GM18867 (cell line): ENCODE results near the gene MDM4.

ENCODE experiments used
- ATAC-seq: cut with Tn5 transposase; IDR thresholded peaks from one replicate; pipeline ENCODE4 v1.9.1; 2021; ENCODE audit warnings: mild to moderate bottlenecking, moderate library complexity; ENCODE audit not compliant: unreplicated experiment

Gene MDM4

DNA sequence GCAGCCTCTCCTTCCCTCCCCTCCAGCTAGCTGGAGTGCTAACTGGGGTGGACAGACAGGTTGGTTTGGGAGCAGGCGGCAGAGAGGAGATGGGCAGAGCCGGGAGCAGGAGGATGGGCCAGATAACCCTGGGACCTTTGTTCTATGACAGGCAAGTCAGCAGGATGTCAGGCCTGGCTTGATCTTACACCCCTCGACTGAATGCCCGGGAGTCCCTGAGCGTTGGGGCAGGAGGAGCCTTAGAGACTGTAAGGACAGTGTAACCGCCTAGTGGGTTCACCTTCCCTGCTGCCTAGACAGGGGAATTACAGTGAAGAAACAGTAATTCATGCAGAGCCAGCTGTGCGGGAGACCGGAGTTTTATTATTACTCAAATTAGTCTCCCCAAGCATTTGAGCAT lies 60.2 kb downstream of the MDM4 start:
- ATAC-seq: no peak

DNA sequence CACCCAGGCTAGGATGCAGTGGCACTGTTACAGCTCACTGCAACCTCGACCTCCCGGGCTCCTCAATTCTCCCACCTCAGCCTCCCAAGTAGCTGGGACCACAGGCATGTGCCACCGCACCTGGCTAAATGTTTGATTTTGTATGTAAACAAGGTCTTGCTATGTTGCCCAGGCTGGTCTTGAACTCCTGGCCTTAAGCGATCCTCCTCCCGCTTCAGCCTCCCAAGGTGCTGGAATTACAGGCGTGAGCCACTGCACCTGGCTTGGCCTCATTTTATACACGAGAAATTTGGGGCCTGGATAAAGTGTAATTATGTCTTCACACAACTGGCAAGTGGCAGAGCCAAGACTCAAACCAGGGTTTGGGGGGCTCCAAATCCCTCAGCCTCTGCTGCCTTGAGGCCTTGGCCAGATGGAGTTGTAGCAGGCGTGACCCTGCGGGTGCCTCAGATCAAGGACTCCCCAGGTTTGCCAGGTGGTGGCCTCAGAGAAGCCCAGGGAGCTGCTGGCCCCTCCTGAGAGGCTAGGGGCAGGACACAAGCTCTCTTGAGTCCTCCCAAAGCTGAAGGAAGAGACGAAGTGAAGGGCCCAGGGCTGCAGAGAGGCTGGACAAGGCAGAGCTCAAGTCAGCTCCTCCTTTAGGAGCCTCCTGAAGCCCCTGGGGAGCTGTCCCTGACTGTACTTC lies 61.7 kb downstream of the MDM4 start:
- ATAC-seq: no peak

DNA sequence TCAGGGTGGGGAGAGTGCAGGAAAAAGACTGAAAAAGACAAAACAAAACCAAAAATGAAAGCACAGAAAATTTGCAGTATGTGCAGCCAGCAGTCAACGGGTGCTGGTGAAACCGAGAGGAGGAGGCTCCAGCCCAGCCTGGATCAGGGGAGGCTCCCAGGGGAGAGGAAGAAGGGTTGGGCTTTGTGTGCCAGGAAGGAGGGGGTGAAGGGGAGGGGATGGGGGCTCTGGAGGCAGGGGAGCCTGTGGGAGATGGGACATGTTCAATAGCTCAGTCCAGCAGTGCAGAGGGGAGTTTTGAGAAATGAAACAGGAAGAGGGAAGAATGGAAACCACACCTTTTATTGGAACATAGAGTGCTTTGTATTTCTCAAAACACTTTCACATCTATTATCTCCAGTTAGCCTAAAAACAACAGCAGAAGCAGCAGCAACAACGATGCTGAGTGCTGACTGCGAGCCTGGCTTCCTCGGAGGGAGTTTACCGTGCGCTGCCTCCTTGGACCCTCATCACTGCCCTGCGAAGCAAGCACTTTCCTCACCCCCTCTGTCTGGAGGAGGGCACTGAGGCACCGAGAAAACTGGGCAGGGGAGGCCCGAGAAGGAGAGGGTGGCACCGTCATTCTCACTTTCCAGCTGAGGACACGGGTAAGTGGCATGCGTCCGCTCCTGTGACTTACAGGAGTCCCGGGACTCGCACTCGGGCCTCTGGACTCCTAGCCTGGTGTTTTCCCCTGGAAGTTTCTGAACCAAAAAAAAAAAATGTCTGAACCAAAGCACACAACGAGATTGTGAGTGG lies 62.9 kb downstream of the MDM4 start:
- ATAC-seq: peak; percentile 83

- no peak for ATAC-seq
Measured at GRCh38 chr1:204579681-204580080, 63.5 kb downstream of the MDM4 start.

GRCh38 chr1:204580862-204581261 lies 64.7 kb downstream of the MDM4 start:
- ATAC-seq: no peak

DNA sequence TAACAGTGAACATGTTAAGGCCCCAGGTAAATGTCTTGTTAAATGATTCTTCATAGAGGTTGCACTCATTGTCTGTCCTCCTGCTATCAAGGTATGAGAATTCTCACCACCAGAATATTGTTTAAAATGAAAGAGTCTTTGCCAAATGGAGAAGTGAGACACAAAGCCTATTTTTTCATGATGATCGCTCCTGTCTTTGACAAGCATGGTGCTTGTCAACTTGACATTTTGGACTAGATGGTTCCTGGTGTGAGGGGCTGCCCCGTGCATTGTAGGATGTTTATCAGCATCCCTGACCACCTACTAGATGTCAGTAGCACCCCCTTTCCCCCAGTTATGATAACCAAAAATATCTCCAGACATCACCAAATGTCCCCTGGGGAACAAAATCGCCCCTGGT lies 65.6 kb downstream of the MDM4 start:
- ATAC-seq: no peak

GRCh38 chr1:204583909-204584632 lies 67.9 kb downstream of the MDM4 start:
- no peak for ATAC-seq

DNA sequence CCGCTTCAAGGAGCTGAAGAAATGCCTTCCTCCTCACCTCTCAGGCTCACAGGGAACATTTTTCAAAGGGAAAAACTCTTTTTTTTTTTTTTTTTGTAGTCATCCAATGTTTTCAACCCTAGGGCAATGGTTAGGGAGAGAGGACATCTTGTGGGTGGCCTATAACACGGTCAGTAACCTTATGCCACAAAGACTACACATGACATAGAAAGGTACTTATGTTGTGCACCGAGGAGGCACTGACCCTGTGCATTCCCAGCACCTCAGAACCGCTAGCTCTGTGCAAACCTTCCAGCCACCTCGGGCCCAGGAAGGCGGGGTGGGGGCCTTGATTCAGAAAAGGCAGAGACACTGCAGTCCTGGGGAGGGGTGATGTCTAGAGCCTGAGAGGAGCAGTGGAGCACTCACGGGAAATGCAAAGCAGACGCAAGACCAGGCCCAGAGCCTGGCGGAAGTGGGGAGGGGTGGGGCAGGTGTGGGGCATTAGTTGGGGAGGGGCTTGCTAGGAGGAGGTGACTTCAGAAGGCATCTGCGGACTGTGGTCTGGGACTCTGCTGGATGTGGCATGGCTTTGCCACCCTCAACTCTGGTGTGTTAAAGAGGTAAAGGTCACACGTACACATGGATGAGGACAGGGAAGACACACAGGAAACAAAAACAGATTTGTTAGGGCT lies 68.6 kb downstream of the MDM4 start:
- ATAC-seq: no peak

DNA sequence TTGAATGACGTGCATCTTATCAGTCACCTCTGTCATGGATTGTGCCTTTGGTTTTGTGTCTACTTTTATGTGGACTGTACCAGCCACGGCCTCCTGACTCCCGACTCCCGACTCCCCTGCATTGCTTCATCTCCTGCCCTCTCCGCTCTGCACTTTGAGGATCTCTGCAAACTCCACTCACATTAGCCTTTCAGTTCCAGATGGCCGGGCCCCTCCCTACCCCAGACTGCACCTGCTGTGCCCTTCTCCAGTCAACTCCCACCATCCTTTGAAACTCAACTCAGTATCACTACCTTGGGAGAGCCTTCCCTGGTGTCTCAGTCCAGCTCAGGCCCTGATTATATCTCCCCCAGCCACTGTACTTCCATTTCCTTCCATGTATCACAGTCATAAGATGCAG lies 71.4 kb downstream of the MDM4 start:
- ATAC-seq: no peak

- ATAC-seq: no peak
Measured at GRCh38 chr1:204588826-204589225, 72.6 kb downstream of the MDM4 start.

DNA sequence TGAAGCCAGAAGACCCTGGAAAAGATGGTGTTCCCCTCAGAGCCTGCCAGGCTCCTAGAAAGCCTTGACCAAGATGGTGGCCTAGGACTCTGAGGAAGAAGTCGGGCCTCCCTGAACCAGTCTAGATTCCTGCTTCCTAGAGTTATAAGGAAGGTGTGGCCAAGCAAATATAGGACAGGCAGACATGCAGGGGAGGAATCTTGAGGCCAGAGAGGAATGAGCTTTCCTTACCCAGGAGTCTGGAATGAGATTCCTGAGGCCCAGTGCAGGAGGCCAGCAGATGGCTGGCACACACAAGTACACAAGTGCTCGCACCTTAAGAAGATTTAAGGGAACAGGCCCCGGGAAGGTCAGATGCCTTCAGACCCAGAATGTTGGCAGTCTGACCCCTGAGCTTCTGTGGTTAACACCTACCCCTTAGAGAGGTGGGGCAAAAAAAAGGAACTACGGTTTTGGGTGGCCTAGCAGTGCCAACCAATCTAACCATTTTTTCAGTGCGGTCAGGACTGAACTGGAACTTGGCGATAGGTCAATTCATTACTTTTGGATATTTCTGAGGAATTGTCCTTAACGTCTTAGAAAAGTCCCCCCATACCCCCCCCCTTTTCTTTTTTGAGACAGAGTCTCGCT lies 73.3 kb downstream of the MDM4 start:
- no peak for ATAC-seq

DNA sequence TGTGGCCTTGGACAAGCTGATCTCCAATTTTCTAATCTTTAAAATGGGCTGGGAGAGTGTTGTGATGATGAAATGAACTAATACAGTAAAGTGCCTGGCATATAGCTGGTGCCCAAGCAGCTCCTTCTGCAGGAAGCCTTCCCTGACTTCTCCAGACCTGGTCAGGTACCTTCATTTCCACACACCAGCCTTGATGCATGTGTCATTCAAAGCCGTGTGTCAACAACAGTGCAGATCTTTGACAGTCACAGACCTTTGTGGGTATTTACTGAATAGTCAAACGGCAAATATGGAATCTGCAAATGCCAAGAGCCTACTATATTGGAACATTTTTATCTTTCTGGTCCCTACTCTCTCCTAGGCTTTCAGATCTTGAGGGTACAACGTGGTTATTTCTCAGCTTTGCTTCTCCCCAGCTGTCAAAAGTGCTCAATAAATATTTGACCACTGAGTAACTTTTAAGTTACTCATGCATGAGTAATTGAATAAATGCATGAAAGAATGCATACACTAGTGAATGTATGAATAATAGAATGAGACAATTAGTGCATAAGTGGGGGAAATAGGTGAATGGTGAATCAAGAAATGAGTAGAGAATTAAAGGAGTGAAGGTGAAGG lies 75.4 kb downstream of the MDM4 start:
- no peak for ATAC-seq

- no peak for ATAC-seq
Measured at GRCh38 chr1:204592246-204592948, 76.2 kb downstream of the MDM4 start.

- ATAC-seq: no peak
Measured at GRCh38 chr1:204598319-204598969, 82.2 kb downstream of the MDM4 start.

- ATAC-seq: no peak
Measured at GRCh38 chr1:204599098-204599497, 82.9 kb downstream of the MDM4 start.

DNA sequence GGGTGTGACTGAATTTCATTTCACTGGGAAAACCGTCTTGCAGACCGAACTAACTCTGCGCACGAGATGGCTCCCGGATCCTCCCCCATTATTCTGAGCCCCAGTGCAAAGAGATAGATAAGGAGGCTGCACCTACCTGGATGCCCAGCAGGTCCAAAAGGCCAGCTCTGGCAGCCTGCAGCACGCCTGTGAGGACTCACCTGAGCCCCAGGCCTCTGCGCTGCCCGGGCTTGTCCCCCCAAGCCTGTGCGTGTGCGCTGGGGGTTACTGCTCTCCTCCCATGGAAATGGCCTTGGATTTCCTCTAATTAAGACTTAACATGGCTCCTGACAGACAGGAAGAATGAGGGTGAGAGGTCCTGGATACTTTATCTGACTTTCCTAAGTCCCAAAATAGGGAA lies 83.4 kb downstream of the MDM4 start:
- no peak for ATAC-seq

DNA sequence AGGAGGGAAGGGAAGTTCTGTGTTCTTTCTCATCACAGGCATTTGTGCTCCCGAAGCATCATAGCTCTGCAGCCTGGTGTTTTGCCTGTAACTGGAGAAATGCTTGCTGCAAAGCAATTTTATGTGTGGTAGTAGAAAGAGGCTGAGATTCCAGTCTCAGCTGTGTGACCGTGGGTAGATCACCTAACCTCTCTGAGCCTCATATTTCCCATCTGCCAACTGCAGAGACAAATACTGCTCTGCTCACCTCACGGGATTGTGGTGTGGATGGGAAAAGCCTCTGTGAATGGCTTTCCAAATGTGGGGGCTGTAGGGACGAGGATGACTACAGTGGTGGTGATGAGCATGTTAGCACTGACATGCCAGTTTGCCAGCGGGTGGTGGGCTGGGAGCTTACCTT lies 84.0 kb downstream of the MDM4 start:
- ATAC-seq: no peak

DNA sequence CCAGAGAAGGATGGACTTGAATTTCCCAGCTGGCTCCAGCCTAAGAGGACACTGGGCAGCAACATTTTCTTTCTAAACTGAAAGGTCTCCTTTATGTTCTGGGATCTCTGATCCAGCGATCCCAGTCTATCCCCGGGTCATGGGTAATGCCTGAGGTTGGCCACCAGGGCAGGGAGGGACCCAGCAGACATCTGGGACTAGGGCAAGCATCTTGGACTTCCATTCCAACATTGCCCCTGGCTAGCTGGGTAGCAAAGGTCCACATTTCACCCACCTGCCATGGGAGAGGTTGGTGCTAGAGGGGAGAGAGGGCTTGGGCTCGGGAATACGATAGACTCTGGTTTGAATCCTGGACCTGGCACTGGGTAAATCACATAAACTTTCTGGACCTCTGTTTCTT lies 84.8 kb downstream of the MDM4 start:
- no peak for ATAC-seq

DNA sequence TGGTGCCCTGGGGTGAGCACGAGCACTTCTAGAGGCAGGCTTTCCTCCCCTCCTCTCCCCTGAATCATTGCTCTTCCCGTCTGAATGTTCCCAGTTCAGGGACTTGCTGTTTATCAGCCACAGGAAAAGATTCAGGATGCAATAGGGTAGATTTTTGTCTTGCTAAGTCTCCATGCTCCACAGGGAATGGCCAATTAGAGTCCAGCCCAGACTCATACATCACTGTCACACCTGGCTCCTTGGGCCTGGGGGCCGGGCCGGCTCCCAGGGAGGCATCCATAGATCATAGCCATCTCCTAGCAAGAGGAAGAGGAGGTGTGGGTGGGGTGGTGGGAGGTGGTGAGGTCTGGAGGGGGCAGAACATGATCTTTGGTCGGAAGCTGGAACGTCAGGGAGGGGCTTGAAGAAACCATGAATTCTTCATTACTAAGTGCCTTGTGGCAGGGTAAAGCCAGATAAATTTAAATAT lies 85.9 kb downstream of the MDM4 start:
- no peak for ATAC-seq
